ENCODE data around the gene MTERF2. TPM values are rescaled to one million over a fixed set of nuclear protein-coding genes. Genes with fewer than 3 reads are reported as not detected.
A peak's percentile ranks its signal among the peaks of the same experiment; 100 is the strongest.
"Not testable (repeated sequence)": the region's sequence is repeated elsewhere in the genome, so short reads cannot be mapped to it uniquely, and the experiment has no call there.

Gene MTERF2
- total RNA-seq, 1 experiment from 2014 or later: 6.7 TPM

- Histone ChIP-seq H4K20me1 (ENCODE audit: insufficient read depth, low read depth, low read length) (no peaks in the 10 kb centered on the region), H3K9ac (ENCODE audit: low read length) (no peak overlapping the region), H3K79me2 (ENCODE audit: low read length) (no peaks in the 10 kb centered on the region), H3K4me1 (ENCODE audit: low read length) (no peaks in the 10 kb centered on the region), H2AFZ (ENCODE audit: low read length) (no peak overlapping the region), H3K9me3 (ENCODE audit: low read length) (no peaks in the 10 kb centered on the region), H3K4me3 (ENCODE audit: low read length) (no peak overlapping the region), H3K27ac (ENCODE audit: low read length) (no peak overlapping the region), H3K36me3 (ENCODE audit: insufficient read depth, low read length) (no peaks in the 10 kb centered on the region), H3K27me3 (ENCODE audit: low read length) (no peaks in the 10 kb centered on the region), H3K4me2 (ENCODE audit: low read depth, low read length, poor library complexity, severe bottlenecking) (no peak overlapping the region), H3K9me2 (replicated peaks; ENCODE audit: insufficient read depth, low read length) (no peaks in the 10 kb centered on the region)
- DNase-seq: no peak
These were observed 40.1 kb upstream of the MTERF2 start for GRCh38 chr12:107026806-107027635.

- not testable (repeated sequence) for H3K4me2 ChIP-seq (ENCODE audit: low read depth, low read length, poor library complexity, severe bottlenecking); H3K79me2 ChIP-seq (ENCODE audit: low read length); H3K27me3 ChIP-seq (ENCODE audit: low read length); H3K9me3 ChIP-seq (ENCODE audit: low read length); H3K9me2 ChIP-seq (replicated peaks; ENCODE audit: insufficient read depth, low read length); H3K4me1 ChIP-seq (ENCODE audit: low read length); H2AFZ ChIP-seq (ENCODE audit: low read length); H3K4me3 ChIP-seq (ENCODE audit: low read length); H4K20me1 ChIP-seq (ENCODE audit: insufficient read depth, low read depth, low read length); H3K36me3 ChIP-seq (ENCODE audit: insufficient read depth, low read length); H3K27ac ChIP-seq (ENCODE audit: low read length); H3K9ac ChIP-seq (ENCODE audit: low read length); DNase-seq
These were observed 39.4 kb upstream of the MTERF2 start for GRCh38 chr12:107026356-107026755.

DNA sequence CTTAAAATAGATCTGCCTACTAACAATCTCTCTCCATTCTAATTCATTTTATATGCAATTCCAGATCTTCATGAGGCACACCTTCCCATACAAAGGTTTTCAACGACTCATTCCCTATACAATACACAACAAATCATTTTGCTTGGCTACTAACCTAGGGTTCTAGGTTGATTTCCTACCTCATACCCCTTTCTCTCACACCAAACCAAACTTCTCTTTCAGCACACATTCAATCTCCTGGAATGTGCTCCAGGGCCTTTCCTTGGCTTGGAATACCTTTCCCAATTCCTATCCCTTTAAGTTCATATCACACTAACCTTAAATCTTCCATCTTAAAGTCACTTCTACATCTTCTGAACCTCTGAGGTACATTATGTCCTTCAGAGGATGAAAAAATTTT lies 38.7 kb upstream of the MTERF2 start:
- Histone ChIP-seq H3K79me2 (ENCODE audit: low read length) (no peaks in the 10 kb centered on the region), H3K9me2 (replicated peaks; ENCODE audit: insufficient read depth, low read length) (no peaks in the 10 kb centered on the region), H3K36me3 (ENCODE audit: insufficient read depth, low read length) (no peaks in the 10 kb centered on the region), H3K4me2 (ENCODE audit: low read depth, low read length, poor library complexity, severe bottlenecking) (no peak overlapping the region), H4K20me1 (ENCODE audit: insufficient read depth, low read depth, low read length) (no peaks in the 10 kb centered on the region), H2AFZ (ENCODE audit: low read length) (no peak overlapping the region), H3K27ac (ENCODE audit: low read length) (no peak overlapping the region), H3K9ac (ENCODE audit: low read length) (no peak overlapping the region), H3K4me1 (ENCODE audit: low read length) (no peaks in the 10 kb centered on the region), H3K4me3 (ENCODE audit: low read length) (no peak overlapping the region), H3K9me3 (ENCODE audit: low read length) (no peaks in the 10 kb centered on the region), H3K27me3 (ENCODE audit: low read length) (no peaks in the 10 kb centered on the region)
- DNase-seq: no peak

DNA sequence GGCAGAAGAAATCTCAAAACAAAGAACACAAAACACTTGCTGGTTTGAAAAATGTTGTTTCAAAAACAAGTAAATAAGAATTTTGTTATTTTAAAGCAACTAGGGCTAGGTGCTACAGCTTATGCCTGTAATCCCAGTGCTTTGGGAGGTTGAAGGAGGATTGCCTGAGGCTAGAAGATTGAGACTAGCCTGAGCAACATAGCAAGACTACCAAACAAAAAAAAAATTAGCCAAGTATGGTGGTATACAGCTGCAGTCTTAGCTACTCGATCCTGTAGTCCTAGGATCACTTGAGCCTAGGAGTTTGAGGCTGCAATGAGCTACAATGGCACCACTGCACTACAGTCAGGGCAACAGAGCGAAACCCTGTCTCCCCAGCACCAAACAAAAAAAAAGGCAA lies 32.6 kb upstream of the MTERF2 start:
- H3K36me3 ChIP-seq (ENCODE audit: insufficient read depth, low read length): no peaks in the 10 kb centered on the region
- H3K9me3 ChIP-seq (ENCODE audit: low read length): no peaks in the 10 kb centered on the region
- H3K4me2 ChIP-seq (ENCODE audit: low read depth, low read length, poor library complexity, severe bottlenecking): no peak overlapping the region
- H3K27ac ChIP-seq (ENCODE audit: low read length): no peak overlapping the region
- H3K79me2 ChIP-seq (ENCODE audit: low read length): no peaks in the 10 kb centered on the region
- DNase-seq: no peak
- no peaks in the 10 kb centered on the region for H3K4me1 ChIP-seq (ENCODE audit: low read length)
- no peaks in the 10 kb centered on the region for H3K9me2 ChIP-seq (replicated peaks; ENCODE audit: insufficient read depth, low read length)
- no peak overlapping the region for H2AFZ ChIP-seq (ENCODE audit: low read length)
- no peaks in the 10 kb centered on the region for H3K27me3 ChIP-seq (ENCODE audit: low read length)
- H3K9ac ChIP-seq (ENCODE audit: low read length): no peak overlapping the region
- H3K4me3 ChIP-seq (ENCODE audit: low read length): no peak overlapping the region
- no peaks in the 10 kb centered on the region for H4K20me1 ChIP-seq (ENCODE audit: insufficient read depth, low read depth, low read length)

DNA sequence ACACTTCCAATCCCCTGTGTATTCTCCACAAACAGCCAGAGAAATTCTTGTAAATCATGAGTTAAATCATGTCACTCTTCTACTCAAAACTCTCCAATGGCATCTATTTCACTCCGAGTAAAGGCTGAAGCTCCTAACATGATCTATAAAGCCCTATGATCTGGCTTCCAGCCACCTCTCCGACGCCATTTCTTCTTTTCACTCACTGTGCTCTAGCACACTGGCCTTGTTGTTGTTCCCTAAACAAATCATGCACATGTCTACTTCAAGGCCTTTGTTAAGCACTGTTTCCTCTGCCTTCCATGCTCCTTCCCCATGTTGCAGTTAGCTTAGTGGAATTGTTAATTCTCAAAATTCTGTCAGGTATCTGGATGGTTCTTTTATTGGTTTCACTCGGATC lies 30.1 kb upstream of the MTERF2 start:
- Histone ChIP-seq H2AFZ (ENCODE audit: low read length) (no peak overlapping the region), H3K79me2 (ENCODE audit: low read length) (no peaks in the 10 kb centered on the region), H3K4me2 (ENCODE audit: low read depth, low read length, poor library complexity, severe bottlenecking) (no peak overlapping the region), H3K4me3 (ENCODE audit: low read length) (no peak overlapping the region), H3K9ac (ENCODE audit: low read length) (no peak overlapping the region), H3K9me3 (ENCODE audit: low read length) (no peaks in the 10 kb centered on the region), H4K20me1 (ENCODE audit: insufficient read depth, low read depth, low read length) (no peaks in the 10 kb centered on the region), H3K9me2 (replicated peaks; ENCODE audit: insufficient read depth, low read length) (no peaks in the 10 kb centered on the region), H3K27me3 (ENCODE audit: low read length) (no peaks in the 10 kb centered on the region), H3K27ac (ENCODE audit: low read length) (no peak overlapping the region), H3K36me3 (ENCODE audit: insufficient read depth, low read length) (no peaks in the 10 kb centered on the region), H3K4me1 (ENCODE audit: low read length) (no peaks in the 10 kb centered on the region)
- DNase-seq: no peak

GRCh38 chr12:107014055-107014454 lies 27.1 kb upstream of the MTERF2 start:
- H3K9me3 ChIP-seq (ENCODE audit: low read length): no peaks in the 10 kb centered on the region
- no peak overlapping the region for H3K27ac ChIP-seq (ENCODE audit: low read length)
- H3K9me2 ChIP-seq (replicated peaks; ENCODE audit: insufficient read depth, low read length): no peaks in the 10 kb centered on the region
- no peak overlapping the region for H3K9ac ChIP-seq (ENCODE audit: low read length)
- no peaks in the 10 kb centered on the region for H3K79me2 ChIP-seq (ENCODE audit: low read length)
- no peaks in the 10 kb centered on the region for H3K4me1 ChIP-seq (ENCODE audit: low read length)
- no peak overlapping the region for H3K4me2 ChIP-seq (ENCODE audit: low read depth, low read length, poor library complexity, severe bottlenecking)
- H4K20me1 ChIP-seq (ENCODE audit: insufficient read depth, low read depth, low read length): no peaks in the 10 kb centered on the region
- peak; percentile 46 for DNase-seq
- H2AFZ ChIP-seq (ENCODE audit: low read length): no peak overlapping the region
- no peak overlapping the region for H3K4me3 ChIP-seq (ENCODE audit: low read length)
- no peaks in the 10 kb centered on the region for H3K36me3 ChIP-seq (ENCODE audit: insufficient read depth, low read length)
- H3K27me3 ChIP-seq (ENCODE audit: low read length): no peaks in the 10 kb centered on the region

- no peaks in the 10 kb centered on the region for H3K9me3 ChIP-seq (ENCODE audit: low read length)
- H3K27ac ChIP-seq (ENCODE audit: low read length): no peak overlapping the region
- H3K4me2 ChIP-seq (ENCODE audit: low read depth, low read length, poor library complexity, severe bottlenecking): no peak overlapping the region
- no peaks in the 10 kb centered on the region for H3K4me1 ChIP-seq (ENCODE audit: low read length)
- no peaks in the 10 kb centered on the region for H3K79me2 ChIP-seq (ENCODE audit: low read length)
- H4K20me1 ChIP-seq (ENCODE audit: insufficient read depth, low read depth, low read length): no peaks in the 10 kb centered on the region
- no peaks in the 10 kb centered on the region for H3K27me3 ChIP-seq (ENCODE audit: low read length)
- DNase-seq: no peak
- H3K4me3 ChIP-seq (ENCODE audit: low read length): no peak overlapping the region
- no peak overlapping the region for H2AFZ ChIP-seq (ENCODE audit: low read length)
- no peaks in the 10 kb centered on the region for H3K36me3 ChIP-seq (ENCODE audit: insufficient read depth, low read length)
- H3K9me2 ChIP-seq (replicated peaks; ENCODE audit: insufficient read depth, low read length): no peaks in the 10 kb centered on the region
- no peak overlapping the region for H3K9ac ChIP-seq (ENCODE audit: low read length)
These were observed 25.9 kb upstream of the MTERF2 start for GRCh38 chr12:107012736-107013425.

DNA sequence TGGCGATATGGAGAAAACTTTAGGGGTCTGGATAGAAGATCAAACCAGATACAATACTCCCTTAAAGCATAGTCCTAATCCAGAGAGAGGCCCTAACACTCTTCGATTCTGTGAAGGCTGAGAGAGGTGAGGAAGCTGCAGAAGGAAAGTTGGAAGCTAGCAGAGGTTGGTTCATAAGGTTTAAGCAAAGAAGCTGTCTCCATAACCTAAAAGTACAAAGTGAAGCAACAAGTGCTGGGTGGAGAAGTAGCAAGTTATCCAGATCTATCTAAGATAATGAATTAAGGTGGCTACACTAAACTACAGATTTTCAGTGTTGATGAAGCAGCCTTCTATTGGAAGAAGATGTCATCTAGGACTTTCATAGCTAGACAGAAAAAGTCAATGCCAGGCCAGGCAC lies 24.6 kb upstream of the MTERF2 start:
- Histone ChIP-seq H3K27me3 (ENCODE audit: low read length) (no peaks in the 10 kb centered on the region), H4K20me1 (ENCODE audit: insufficient read depth, low read depth, low read length) (no peaks in the 10 kb centered on the region), H3K79me2 (ENCODE audit: low read length) (no peaks in the 10 kb centered on the region), H3K9me2 (replicated peaks; ENCODE audit: insufficient read depth, low read length) (no peaks in the 10 kb centered on the region), H3K4me2 (ENCODE audit: low read depth, low read length, poor library complexity, severe bottlenecking) (no peak overlapping the region), H3K27ac (ENCODE audit: low read length) (no peak overlapping the region), H3K36me3 (ENCODE audit: insufficient read depth, low read length) (no peaks in the 10 kb centered on the region), H2AFZ (ENCODE audit: low read length) (no peak overlapping the region), H3K9me3 (ENCODE audit: low read length) (no peaks in the 10 kb centered on the region), H3K9ac (ENCODE audit: low read length) (no peak overlapping the region), H3K4me3 (ENCODE audit: low read length) (no peak overlapping the region), H3K4me1 (ENCODE audit: low read length) (no peaks in the 10 kb centered on the region)
- no peak for DNase-seq
